ENCODE measurements around the gene GP1BB.

GP1BB gene

GRCh38 chr22:19766511-19767426, 43.4 kb downstream of the GP1BB start:
- peak; percentile 22 for DNase-seq (ENCODE audit: low read depth)

- DNase-seq (ENCODE audit: low read depth), result no peak
Measured at GRCh38 chr22:19767427-19768341, 44.3 kb downstream of the GP1BB start.

GRCh38 chr22:19769393-19769715, 46.0 kb downstream of the GP1BB start:
- DNase-seq (ENCODE audit: low read depth), result no peak

GRCh38 chr22:19770349-19771220, 47.2 kb downstream of the GP1BB start:
- DNase-seq (ENCODE audit: low read depth), result no peak

- DNase-seq (ENCODE audit: low read depth), result no peak
Measured at GRCh38 chr22:19772422-19772672, 49.0 kb downstream of the GP1BB start.

- DNase-seq (ENCODE audit: low read depth), result no peak
Measured at GRCh38 chr22:19772673-19773469, 49.5 kb downstream of the GP1BB start.

- DNase-seq (ENCODE audit: low read depth), result no peak
Measured at GRCh38 chr22:19773470-19774040, 50.2 kb downstream of the GP1BB start.
